HG03565 (cell line): Measurements from ENCODE around the gene GPM6B.

ENCODE experiments used
- ATAC-seq: cut with Tn5 transposase; IDR thresholded peaks from one replicate; pipeline ENCODE4 v1.9.1; 2021; ENCODE audit warnings: mild to moderate bottlenecking, moderate library complexity; ENCODE audit not compliant: unreplicated experiment

The GPM6B gene

DNA sequence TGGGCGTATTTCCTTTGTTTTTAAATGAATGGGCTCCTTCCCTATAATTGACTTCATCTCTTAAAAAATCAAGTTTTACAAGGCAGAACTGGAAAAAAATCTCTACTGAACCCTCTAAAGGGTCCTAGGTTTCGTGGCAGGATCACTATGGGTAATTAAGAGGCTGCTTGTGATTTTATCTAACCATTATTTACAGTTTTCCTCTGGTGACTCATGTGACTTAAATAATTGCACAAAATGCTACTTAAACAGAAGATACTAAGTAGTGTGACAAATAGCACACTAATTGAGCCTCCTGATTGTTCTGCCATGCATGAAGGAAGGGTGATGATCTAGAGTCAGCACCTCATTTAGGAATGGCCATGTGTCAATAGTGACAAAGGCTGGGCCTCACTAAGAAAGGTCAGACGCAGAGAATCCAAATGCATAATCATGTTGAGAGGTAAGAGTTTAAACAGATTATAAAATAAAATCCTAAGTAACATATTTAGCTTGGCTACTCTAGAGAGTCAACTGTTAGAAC, 46.8 kb downstream of the GPM6B start:
- ATAC-seq, result no peak

DNA sequence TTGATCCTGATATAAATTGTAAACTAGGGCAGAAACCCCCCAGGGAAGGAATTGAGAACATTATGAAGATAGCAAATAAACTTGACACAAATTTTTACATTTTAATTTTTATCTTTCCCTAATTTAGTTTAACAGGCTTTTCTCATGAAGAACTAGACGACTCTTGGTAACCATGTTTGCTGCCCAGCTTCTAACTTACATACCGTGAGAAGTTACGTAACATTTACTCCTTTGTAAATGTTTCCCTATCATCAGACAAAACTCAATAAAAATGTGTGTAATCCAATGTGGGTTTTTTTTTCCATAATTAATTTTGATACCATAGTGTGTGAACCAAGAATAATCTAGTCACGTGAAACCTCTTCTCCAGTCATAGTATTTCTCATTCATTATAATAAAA, 48.0 kb downstream of the GPM6B start:
- ATAC-seq, result no peak

DNA sequence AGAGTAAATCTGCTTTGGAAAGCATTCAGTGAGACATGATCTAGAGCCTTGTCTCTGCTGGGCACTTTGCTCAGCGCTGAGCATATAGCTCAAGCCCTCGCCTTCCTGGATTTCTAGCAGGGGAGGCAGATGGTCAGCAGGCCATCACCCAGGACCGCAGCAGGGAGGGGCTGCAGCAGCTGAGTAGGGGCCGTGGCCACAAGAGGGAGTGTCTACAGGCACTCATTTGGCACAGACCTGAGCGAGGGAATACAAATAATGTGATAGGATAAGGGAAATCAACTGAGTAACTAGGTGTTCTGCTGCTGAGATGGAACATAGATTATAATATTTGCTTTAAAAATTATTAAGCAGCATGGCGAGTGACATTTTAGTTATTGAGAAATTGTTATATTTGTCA, 52.1 kb downstream of the GPM6B start:
- ATAC-seq, result no peak

DNA sequence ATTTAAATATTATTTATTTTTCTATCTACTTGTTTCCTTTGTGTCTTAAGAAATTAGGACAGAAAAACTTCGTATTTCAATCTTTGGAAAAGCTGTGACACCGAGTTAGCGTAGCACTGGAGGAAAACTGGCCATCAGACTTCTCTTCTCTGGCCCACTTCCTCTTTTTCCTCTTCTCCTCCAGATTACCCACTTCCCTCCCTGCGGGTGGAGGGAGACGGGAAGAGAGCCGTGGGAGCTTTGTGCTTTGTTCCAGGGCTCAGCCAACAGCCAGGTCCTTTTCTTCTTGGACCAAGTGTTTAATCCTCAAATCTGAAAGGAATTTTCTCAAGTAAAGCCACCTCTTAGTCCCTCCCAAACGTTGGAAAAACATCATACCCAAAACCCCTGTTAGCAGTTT, 52.6 kb downstream of the GPM6B start:
- no peak for ATAC-seq

DNA sequence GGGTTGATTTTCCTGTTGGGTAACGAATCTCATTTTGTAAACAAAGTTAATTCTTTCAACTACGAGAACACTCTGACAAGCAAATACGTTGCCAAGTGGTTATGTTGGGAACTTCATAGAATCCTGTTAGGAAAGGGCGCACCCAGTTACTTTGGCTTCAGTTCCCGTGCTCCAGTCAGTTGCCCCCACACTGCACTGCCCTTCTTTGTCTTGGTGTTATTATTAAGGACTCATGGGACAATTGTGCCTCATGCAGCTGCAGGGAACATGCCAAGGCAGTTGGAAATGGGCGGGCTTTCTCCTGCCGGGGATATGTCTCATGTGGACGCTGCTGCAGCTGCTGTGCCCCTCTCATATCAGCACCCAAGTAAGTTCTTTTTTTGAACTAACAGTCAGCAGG, 53.4 kb downstream of the GPM6B start:
- ATAC-seq, result no peak

DNA sequence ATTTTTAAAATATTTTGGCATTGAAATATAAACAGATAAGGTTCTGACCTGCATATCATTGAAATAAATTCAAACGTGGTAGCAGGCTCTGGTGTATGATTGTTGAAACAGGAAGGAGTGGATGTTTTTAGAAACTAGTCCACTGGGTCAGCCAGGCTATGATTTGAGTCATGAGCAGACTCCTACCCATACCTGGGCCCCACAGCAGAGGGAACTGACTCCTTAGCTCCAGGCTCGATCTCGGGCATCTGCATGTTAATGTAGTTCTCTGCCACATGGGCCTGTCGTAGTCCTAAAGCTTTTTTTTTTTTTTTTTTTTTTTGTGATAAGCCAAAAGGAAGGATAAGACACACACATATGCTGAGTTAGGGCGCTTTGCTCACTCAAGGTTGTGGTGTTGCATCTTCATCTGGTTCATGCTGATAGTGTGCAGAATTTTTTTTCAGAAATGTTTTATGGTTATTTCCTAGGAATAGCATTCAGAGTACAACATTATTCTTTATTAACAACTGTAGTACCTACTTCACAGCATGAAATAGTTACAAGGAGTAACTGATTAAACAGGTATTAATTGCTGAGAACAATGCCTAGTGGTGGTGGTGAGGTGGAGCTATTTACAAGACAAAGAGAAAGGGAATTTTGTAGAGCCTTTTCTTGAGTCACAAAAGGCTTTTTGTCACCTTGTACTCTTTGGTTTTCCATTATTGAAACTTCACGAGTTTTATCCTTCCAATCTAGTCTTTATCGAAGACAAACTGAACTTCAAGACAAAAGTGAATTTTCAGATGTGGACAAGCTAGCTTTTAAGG, 55.1 kb downstream of the GPM6B start:
- ATAC-seq, result peak; percentile 55

DNA sequence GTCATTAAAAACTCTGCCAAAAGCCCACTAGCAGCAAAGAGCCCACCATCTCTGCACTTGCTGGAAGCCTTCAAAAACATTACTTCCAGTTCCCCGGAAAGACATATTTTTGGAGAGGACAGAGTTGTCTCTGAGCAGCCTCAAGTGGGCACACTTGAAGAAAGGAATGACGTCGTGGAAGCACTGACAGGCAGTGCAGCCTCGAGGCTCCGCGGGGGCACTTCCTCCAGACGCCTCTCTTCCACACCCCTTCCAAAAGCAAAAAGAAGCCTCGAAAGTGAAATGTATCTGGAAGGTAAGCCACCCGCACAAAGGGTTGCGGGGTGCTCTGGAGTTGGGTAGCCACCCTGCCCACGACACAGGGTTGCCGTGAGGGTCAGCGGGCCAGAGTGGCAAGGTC, 56.5 kb downstream of the GPM6B start:
- ATAC-seq, result no peak

DNA sequence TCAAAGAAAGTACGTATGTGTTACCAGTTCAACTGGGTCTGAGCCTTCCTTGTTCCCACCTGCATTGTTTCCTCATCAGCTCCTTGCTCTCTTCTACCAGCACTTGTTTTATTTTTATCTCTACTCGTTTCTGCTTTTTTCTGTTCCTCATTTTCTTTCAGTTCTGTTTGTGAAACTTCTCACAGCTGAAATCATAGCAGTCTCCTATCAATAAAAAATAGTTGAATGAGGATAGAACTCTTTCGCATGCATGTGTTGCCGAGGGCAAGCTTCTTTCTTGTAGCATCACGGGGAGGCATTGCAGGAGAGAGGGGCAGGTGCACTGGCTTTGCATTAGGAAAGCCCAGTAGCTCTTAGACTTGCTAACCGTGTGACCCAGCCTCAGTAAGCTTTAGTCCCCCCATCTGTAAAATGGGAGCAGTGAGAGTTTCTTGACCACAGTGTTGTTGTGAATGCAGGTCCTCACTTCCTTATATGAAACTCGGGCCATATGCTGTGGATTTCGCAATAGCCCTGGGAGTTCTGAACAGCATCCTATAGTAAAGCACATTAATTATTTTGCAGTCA, 57.7 kb downstream of the GPM6B start:
- ATAC-seq, result peak; percentile 60

DNA sequence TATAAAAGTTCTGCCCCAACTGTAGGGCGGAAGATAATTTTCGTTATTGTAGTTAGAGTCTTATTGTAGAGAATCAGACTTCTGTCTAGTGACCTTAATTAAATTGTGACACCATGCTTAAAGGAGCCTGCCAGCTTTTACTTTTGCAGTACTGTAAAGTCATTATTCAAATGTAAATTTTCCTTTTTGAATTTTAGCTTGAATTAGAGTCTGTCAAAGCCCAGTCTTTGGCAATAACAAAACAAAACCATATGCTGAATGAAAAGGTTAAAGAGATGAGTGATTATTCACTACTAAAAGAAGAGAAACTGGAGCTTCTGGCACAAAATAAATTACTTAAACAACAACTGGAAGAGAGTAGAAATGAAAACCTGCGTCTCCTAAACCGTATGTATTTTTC, 60.5 kb downstream of the GPM6B start:
- no peak for ATAC-seq

DNA sequence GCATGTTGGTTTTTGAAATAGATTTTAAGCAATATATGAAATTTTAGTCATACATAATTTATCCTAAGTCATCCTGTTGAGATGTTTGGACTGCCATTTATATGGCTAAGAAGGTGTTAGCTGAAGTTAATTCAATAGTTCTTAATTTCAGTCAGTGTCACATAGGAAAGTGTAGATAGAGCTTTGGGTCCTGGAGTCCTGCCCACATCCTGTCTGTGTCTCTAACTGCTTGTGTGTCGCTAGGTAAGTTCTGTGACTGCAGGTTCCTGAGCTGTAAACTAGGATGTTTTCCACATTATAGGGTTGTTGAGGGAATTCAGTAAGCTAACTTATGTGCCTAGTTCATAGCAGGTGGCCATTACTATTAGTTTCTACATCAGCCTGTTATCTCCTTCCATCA, 61.6 kb downstream of the GPM6B start:
- no peak for ATAC-seq

DNA sequence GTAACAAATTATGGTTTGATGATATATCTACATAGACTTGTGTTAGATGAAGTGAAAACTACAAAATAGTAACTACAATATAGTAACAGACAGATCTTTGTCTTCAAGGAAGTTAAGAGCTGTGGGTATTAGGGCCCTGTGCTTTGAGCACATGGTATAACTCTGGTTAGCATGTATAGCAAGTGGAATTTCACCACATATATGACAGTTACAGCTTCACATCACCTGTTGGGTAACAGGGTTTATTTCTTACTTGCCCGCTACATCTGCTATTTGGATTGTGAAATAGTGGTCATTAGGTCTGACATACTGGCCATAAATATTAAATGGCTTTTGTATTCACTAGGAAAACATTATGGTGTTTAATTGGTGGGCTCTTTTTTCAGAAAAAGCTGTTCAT, 62.1 kb downstream of the GPM6B start:
- no peak for ATAC-seq

DNA sequence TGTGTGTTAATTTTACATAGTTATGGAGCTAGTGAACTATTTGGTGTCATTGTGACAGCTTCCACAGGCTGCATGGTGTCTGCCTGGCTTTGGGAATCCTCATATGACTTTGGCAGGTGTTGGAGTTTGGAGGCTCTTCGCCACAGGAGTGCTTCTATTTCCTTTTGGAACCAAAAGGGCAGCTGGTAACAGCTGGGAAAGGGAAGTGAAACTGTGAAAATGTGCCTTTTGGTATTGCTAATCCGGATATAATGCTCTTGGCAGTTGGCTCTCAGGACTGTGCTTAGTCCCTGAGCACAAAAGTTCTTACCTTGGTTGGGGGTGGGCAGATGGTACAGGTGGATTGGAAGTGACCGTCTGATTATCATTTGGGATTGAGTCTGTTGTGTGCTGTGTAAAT, 64.2 kb downstream of the GPM6B start:
- peak; percentile 61 for ATAC-seq

DNA sequence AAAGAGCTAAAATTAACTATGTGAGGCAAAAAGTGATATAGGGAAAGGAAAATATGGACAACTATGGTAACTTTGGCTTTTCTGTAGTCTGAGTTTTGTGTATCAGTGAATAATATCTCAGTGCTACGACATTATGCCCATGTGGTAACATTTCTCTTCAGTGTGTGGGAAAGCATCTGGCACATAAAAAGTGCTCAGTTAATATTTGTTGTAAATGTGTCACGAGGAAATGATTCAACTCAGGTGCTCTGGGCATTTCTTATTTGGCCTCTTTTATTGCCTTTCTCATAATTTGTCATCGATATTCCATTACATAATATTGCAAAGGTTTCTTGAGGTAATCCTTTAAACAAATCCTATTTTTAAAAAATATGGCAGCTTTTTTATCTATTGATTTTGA, 64.8 kb downstream of the GPM6B start:
- no peak for ATAC-seq

DNA sequence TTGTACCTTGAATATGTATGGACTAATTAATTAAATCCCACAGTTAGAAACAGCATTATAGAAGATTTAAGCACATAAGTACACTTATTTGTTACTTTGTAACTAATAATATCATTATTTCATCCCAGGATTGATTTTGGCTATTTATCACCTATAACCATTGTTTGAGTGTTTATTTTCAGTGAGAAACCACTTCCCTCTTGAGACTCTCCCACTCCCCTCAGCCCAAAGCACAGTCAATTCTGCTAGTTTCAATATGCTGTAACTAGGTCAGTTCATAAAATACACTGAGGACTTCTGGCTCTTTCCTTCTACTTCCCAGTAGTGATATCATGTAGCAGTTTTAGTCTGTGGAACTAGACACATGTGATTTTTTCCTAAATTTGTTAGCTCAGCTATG, 66.1 kb downstream of the GPM6B start:
- ATAC-seq, result no peak

DNA sequence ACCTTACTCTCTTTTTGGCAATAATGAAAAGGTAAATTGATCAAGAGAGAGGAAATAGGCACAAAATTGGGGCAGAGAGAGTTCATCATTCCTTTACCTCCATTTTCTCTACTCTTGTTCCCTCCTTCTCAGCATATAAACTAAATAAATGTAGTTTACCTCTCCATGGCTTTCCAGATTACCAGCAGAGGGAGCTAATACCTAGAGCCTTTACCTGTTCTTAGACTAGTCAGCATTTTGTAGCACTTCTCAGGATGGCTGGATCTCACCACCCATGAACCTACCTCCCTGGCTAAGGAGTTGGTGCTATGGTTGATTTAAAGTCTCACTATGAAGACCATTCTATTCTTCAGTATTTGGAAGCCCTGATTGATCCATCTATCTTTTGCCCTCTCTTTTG, 66.7 kb downstream of the GPM6B start:
- ATAC-seq, result no peak

DNA sequence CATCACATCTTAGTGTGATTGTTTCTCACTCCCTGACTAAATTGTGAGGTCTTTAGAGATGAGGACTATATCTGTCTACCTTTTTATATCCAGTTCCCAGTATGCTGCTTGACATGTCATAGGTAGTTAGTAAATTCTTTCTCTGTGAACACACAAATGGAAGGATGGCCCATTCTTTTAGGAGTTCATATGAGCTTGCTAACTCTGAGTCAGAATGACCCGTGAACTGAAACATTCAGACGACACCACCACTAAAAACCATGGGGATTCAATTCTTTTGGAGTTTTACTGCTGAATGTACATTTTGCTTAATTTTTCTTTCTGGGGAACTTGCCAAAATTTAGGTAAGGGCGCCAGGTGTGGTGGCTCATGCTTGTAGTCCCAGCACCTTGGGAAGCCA, 68.4 kb downstream of the GPM6B start:
- ATAC-seq, result no peak

DNA sequence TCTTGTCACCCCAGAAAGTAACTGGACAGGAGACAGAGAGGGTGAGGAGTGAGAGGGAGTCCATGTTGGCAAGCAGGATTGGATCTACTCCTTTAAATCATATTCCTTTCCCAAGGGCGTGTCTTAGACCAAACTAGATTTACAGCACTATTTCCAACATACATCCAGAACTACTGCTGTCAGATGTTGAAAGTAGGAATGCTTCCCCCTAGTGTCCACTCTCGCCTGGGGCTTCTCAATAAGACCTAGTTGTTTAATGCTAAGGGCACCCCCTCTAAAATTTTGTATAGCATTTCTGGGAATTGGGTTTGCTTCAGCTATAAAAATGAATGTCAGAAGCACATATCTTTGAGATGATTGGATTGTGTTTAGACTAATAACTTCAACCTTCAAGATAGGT, 69.1 kb downstream of the GPM6B start:
- no peak for ATAC-seq

DNA sequence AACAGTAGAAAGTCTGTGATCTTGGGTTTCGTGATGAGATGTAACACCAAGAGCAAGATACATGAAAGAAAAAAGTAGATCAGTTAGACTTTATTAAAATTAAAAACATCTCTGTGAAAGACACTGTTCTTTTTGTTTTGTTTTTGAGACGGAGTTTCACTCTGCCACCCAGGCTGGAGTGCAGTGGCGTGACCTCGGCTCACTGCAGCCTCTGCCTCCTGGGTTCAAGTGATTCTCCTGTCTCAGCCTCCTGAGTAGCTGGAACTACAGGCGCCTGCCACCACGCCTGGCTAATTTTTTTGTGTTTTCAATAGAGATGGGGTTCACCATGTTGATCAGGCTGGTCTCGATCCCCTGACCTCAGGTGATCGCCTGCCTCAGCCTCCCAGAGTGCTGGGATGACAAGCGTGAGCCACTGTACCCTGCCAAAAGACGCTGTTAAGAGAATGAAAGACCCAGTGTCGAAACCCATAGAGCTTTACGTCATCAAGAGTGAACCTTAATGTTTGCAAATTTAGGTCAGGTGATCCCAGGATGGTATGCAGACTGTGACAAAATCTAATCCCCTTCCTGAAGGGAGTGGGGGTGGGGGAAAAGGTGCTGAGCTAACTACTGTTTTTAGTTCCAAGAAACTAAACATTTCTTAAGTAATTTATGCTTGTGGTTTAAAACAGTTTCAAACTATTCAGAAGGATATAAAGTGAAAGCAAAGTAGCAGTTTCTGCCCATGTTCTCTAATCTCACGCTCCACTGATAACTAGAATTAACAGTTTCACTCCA, 74.3 kb downstream of the GPM6B start:
- ATAC-seq, result peak; percentile 85

DNA sequence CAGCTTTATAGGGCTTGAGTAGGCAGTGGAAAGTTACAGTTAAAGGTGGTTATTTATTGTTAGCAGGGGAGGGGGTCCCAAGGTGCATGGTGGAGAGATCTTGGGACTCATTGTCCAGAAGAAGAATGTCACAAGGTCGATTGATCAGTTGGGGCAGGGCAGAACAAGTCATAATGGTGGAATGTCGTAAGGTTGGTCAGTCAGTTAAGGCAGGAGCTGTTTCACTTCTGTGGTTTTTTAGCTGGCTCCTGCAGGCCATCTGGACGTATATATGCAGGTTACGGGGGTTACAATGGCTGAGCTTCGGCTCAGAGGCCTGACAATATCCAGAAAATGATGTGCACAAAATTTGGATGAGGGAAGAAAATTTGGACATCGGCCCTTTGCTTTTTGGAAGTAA, 75.2 kb downstream of the GPM6B start:
- ATAC-seq, result no peak

DNA sequence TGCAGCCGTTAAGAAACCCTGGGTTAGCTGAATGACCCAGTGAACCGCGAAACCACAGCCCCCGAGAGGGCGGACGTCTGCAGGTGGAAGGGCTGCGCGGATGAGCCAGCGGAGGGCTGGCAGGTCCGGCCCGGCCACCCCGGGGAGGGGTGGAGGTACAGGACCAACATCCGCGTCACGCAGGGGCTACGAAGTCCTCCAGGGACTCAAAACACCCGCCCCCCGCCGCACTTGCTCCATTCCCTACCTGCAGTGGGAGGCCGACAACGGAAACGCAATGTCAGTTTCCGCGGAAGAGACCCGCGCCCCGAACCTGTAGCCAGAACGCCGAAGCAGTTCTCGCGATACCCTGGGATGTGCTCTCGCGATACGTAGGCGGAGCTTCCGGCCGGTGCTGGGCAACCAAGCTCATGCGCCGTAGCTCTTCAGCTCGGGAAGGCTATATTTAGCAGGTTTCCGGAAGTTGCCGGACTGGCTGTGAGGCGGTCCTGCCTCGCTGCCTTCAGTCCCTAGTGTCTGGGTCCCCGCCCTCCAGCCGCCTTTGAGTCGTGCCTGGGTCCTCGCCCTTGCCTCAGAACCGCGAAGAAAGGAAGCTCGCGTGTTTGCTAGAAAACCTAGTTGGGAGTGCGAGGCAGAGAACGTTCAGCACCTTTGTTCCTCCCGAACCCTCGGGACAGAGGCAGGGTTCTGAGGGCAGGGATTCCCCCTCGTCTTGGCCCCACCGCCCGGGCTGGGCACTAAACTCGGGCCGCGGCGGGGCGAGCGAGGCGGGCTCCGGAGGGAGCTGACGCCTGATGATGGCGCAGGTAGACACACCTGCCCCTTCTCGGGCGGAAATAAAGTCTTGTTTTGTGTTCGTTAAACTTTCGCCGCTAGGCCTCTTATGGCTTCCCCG, 82.4 kb downstream of the GPM6B start, which contains the start of the genes OFD1 and TRAPPC2:
TSS of gene OFD1 (plus strand) at position 471 of the 895 bp plus-strand sequence. CDS start at position 795, 324 bp downstream.
TSS of gene TRAPPC2 (minus strand) at position 343 of the 895 bp plus-strand sequence. CDS start 14,657 bp downstream, outside the sequence.
- peak; percentile 80 for ATAC-seq

DNA sequence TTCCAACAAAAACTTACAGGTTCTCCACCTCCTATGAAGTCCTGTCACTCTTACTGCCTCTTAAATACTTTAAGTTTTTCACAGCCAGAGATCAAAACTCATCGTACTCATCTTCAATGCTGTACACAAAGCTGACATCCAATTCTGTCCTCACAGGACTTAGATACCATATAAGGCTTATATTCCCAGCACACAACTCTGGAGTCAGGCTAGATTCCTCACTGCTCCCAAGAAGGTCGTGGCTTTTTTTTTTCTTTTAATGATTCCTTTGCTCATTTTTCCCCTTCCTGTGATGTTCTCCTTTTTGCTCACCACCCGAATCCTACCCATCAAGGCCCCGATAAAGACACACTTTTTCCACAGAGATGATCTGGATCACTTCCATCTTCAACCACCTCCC, 83.4 kb downstream of the GPM6B start:
- no peak for ATAC-seq
